HepG2 (cell line): ENCODE results near the gene NACC2. TPM values are rescaled to one million over a fixed set of nuclear protein-coding genes. Genes with fewer than 3 reads are reported as not detected.
A peak's percentile ranks its signal among the peaks of the same experiment; 100 is the strongest.

Experiments used
- ATAC-seq: fragments of 200-7000 bp; cut with Tn5 transposase; 3 replicates; pipeline ENCODE4 v1.9.1; 2020; ENCODE audit warnings: mild to moderate bottlenecking, moderate library complexity
- BruUV-seq: library from RNA; stranded (reverse); fragments of 400-500 nt; replicated peaks from 2 replicates; lab custom pipeline; 2021; lab: Mats Ljungman, UMichigan
- CTCF ChIA-PET: fragments of 300-600 bp; formaldehyde crosslinking; extraction: SDS; loops from one replicate; lab custom pipeline; 2021; ENCODE audit warnings: low total read pairs, inconsistent platforms, low intra/inter-chr PET ratio; lab: Yijun Ruan, JAX
- POLR2A ChIA-PET: fragments of 350-600 bp; sonication (Branson Sonifier 250); formaldehyde crosslinking; loops from one replicate; lab custom pipeline; 2020; ENCODE audit warnings: antibody characterized with exemption, inconsistent platforms; lab: Yijun Ruan, JAX
- DNase-seq: peaks from one replicate; pipeline ENCODE4 v3.0.0-alpha.2; 2015; ENCODE audit warnings: low spot score
- FAIRE-seq: peaks from 3 replicates; lab custom pipeline; 2011; peaks lifted over from hg19 to GRCh38; lab: Jason Lieb, UNC
- H2AFZ ChIP-seq: one replicate; pipeline ENCODE4 v1.6.1; 2011; ENCODE audit warnings: low read length, inconsistent platforms
- H3K27ac ChIP-seq: fragments of 300-600 bp; 3 replicates; pipeline ENCODE4 v1.8.0; 2011; ENCODE audit warnings: mixed run types, mild to moderate bottlenecking, mixed read lengths, low read length, inconsistent platforms; ENCODE audit not compliant: insufficient read depth; ENCODE audit errors: extremely low read length
- H3K27me3 ChIP-seq, 2 experiments: fragments of 200-600 bp in 1 of 2; 2 replicates in 1 of 2; 3 replicates in 1 of 2; pipeline versions ENCODE4 v1.6.0 to v1.8.0; 2011; ENCODE audit warnings: low read length in 2 of 2, mild to moderate bottlenecking in 2 of 2, moderate library complexity in 2 of 2, inconsistent platforms in 1 of 2; ENCODE audit not compliant: insufficient read depth in 2 of 2, control insufficient read depth in 1 of 2
- H3K36me3 ChIP-seq, 2 experiments: fragments of 200-600 bp in 1 of 2; replicated peaks in 1 of 2; 2 replicates in 1 of 2; 3 replicates in 1 of 2; pipeline versions ENCODE4 v1.5.1 to v1.8.0; 2011; ENCODE audit warnings: low read length in 2 of 2, inconsistent platforms in 1 of 2; ENCODE audit not compliant: insufficient read depth in 2 of 2, control insufficient read depth in 1 of 2
- H3K4me1 ChIP-seq: 2 replicates; pipeline ENCODE4 v1.5.1; 2012; ENCODE audit warnings: low read length, inconsistent platforms; ENCODE audit not compliant: insufficient read depth
- H3K4me2 ChIP-seq: 2 replicates; pipeline ENCODE4 v1.6.0; 2011; ENCODE audit warnings: low read depth, low read length, inconsistent platforms
- H3K4me3 ChIP-seq, 3 experiments: fragments of 200-600 bp in 1 of 3; sonication (generic), shearing (Covaris generic) in 1 of 3; replicated peaks in 1 of 3; 2 replicates each; pipeline ENCODE4 v1.5.1; 2011 to 2016; ENCODE audit warnings: low read length in 3 of 3, inconsistent platforms in 2 of 3, low read depth in 2 of 3, mild to moderate bottlenecking in 2 of 3, control low read depth in 1 of 3, mixed read lengths in 1 of 3; ENCODE audit not compliant: insufficient read depth in 1 of 3
- H3K79me2 ChIP-seq: one replicate; pipeline ENCODE4 v1.6.1; 2011; ENCODE audit warnings: low read length, inconsistent platforms; ENCODE audit not compliant: insufficient read depth
- H3K9ac ChIP-seq: 2 replicates; pipeline ENCODE4 v1.6.0; 2011; ENCODE audit warnings: mild to moderate bottlenecking, low read depth, low read length, inconsistent platforms; ENCODE audit not compliant: insufficient read depth
- H3K9me3 ChIP-seq: 2 replicates; pipeline ENCODE4 v1.5.1; 2012; ENCODE audit warnings: mild to moderate bottlenecking, low read length
- H4K20me1 ChIP-seq: 2 replicates; pipeline ENCODE4 v1.6.0; 2011; ENCODE audit warnings: inconsistent platforms, mild to moderate bottlenecking, low read length, moderate library complexity; ENCODE audit not compliant: insufficient read depth
- FLYWCH1 ChIP-seq: sonication (generic); formaldehyde crosslinking; IDR thresholded peaks from 2 replicates; pipeline ENCODE4 v1.8.1; 2023; ENCODE audit warnings: mild to moderate bottlenecking, missing genetic modification reagents
- RNF219 ChIP-seq: sonication (generic); formaldehyde crosslinking; IDR thresholded peaks from 2 replicates; pipeline ENCODE4 v1.5.0; 2020; ENCODE audit warnings: mild to moderate bottlenecking, missing genetic modification reagents
- SOX13 ChIP-seq, 3 experiments: fragments of 450-650 bp in 1 of 3; sonication (generic) in 1 of 3; formaldehyde crosslinking in 1 of 3; IDR thresholded peaks in 2 of 3; conservative IDR thresholded peaks in 1 of 3; 2 replicates each; pipeline versions ENCODE4 v1.5.0 to v1.6.1; 2016 to 2020; ENCODE audit warnings: antibody characterized with exemption in 1 of 3, mild to moderate bottlenecking in 1 of 3, missing compliant biosample characterization in 1 of 3, missing genetic modification reagents in 1 of 3, moderate library complexity in 1 of 3
- STAG1 ChIP-seq: sonication (generic); formaldehyde crosslinking; IDR thresholded peaks from 2 replicates; pipeline ENCODE4 v1.4.0; 2020; ENCODE audit warnings: missing genetic modification reagents
- TFAP4 ChIP-seq: sonication (generic); IDR thresholded peaks from 2 replicates; pipeline ENCODE4 v1.6.1; 2016; ENCODE audit warnings: low read depth, borderline replicate concordance
- ZBTB10 ChIP-seq: sonication (generic); formaldehyde crosslinking; IDR thresholded peaks from 2 replicates; pipeline ENCODE4 v1.4.0; 2020; ENCODE audit warnings: missing genetic modification reagents, borderline replicate concordance
- ZHX1 ChIP-seq: sonication (generic); formaldehyde crosslinking; IDR thresholded peaks from 2 replicates; pipeline ENCODE4 v1.8.1; 2022; ENCODE audit warnings: low read depth, mild to moderate bottlenecking, missing genetic modification reagents
- ZNF12 ChIP-seq: sonication (generic); formaldehyde crosslinking; IDR thresholded peaks from 2 replicates; pipeline ENCODE4 v1.5.0; 2020; ENCODE audit warnings: missing genetic modification reagents
- ZNF883 ChIP-seq: sonication (generic); formaldehyde crosslinking; IDR thresholded peaks from 2 replicates; pipeline ENCODE4 v1.5.1; 2020; ENCODE audit warnings: mild to moderate bottlenecking, missing genetic modification reagents; ENCODE audit errors: not compliant biosample characterization
- WGBS: methylation state at CpG from one replicate; pipeline ENCODE4 v1.1.6; 2017; ENCODE audit warnings: low lambda C conversion rate; 5-methylcytosine and 5-hydroxymethylcytosine counted together
- in situ Hi-C: cut with HindIII; loops from 2 replicates; pipeline ENCODE4 v1.10.0; 2017; ENCODE audit warnings: low pct_unique_long_range_greater_than_20kb; ENCODE audit not compliant: extremely low pct_ligation_motif_present
- intact Hi-C: fragments of 100-400 bp; cut with micrococcal nuclease; formaldehyde crosslinking; loops from one replicate; pipeline ENCODE4 v1.10.0; 2022; ENCODE audit not compliant: unreplicated experiment
- polyA plus RNA-seq, 8 experiments: library from polyadenylated mRNA; depleted of rRNA in 3 of 8; stranded (reverse) in 7 of 8; unstranded in 1 of 8; fragments of >200 nt; fragmentation: Illumina TruSeq in 4 of 8; extraction: Trizol in 4 of 8; gene quantifications; 2 replicates each; pipeline versions ENCODE4 v1.2.1 to v1.2.3, GENCODE V29; 2011 to 2016; ENCODE audit warnings: low read depth in 4 of 8, missing spikeins in 1 of 8, mixed read lengths in 1 of 8; ENCODE audit not compliant: insufficient read depth in 1 of 8
- total RNA-seq, 5 experiments: library from RNA; depleted of rRNA; stranded (reverse); fragments of >200 nt; fragmentation: Illumina TruSeq; extraction: Trizol; gene quantifications; 2 replicates each; pipeline ENCODE4 v1.2.3, GENCODE V29; 2016; ENCODE audit warnings: low read depth in 1 of 5

Gene NACC2
- total and polyA plus RNA-seq, 2 of the 13 experiments (the other 11 are each of a cell fraction or from before 2014, with no cell fraction given): 5.9 to 12.3 TPM

- Histone ChIP-seq H3K9me3 (no peaks in the 10 kb centered on the region), H3K4me3 (no peak overlapping the region), H3K4me1 (no peaks in the 10 kb centered on the region), H3K36me3 (no peaks in the 10 kb centered on the region), H3K27ac (no peak overlapping the region), H3K79me2 (no peaks in the 10 kb centered on the region), H3K4me2 (no peak overlapping the region), H3K9ac (no peak overlapping the region), H2AFZ (no peak overlapping the region), H4K20me1 (peaks cover 7% of the 10 kb centered on the region; the same call in 1 of the 2 replicates), H3K27me3 (peaks cover 11 to 34% of the 10 kb centered on the region in 2 experiments; a peak in 4 of 5 replicates)
- intact Hi-C loops: no loop called here
- no TSS peak for BruUV-seq
- POLR2A ChIA-PET: no interaction called here
- no peak for FAIRE-seq
- peak; percentile 30; the same call in 2 of the 3 replicates for ATAC-seq
- CTCF ChIA-PET: interaction anchor here (0.6 kb wide), 1 partner anchor 159 kb away, joined by 3 read pairs; no protein-coding TSS in a partner anchor
- 27% methylated on average over 10 of the region's 10 CpGs for WGBS
- in situ Hi-C loops: loop anchor here (25.0 kb wide), 1 partner anchor 286 kb away; no protein-coding TSS in a partner anchor
- DNase-seq: peak; percentile 39
- no peak for TF ChIP-seq TFAP4
- TF ChIP-seq SOX13 (IDR thresholded peaks at IDR 0.05): no peak
- no peak for TF ChIP-seq SOX13 (CRISPR knock-in tag; conservative IDR thresholded peaks at IDR 0.05 in 1 of 2, IDR thresholded peaks at IDR 0.05 in 1 of 2)
- TF ChIP-seq ZNF12: peak; percentile 46; the same call in 1 of the 2 replicates
- TF ChIP-seq RNF219 (CRISPR knock-in tag): no peak
- TF ChIP-seq FLYWCH1: no peak
- TF ChIP-seq ZBTB10 (CRISPR knock-in tag): no peak
- TF ChIP-seq STAG1: peak; percentile 42
- no peak for TF ChIP-seq ZNF883 (CRISPR knock-in tag)
- no peak for TF ChIP-seq ZHX1 (CRISPR knock-in tag)
Observed at GRCh38 chr9:135975834-135976233, 119.3 kb downstream of the NACC2 start.
